Right lobe of liver (tissue), 6 donors: ENCODE measurements around the gene ANGPTL3. TPM values are rescaled to one million over a fixed set of nuclear protein-coding genes. Genes with fewer than 3 reads are reported as not detected.

Experiments
- ATAC-seq, 4 donors: fragments of 200-7000 bp; cut with Tn5 transposase; one replicate each; pipeline ENCODE4 v1.9.1; 2020; ENCODE audit warnings: mild to moderate bottlenecking in 4 of 4, moderate library complexity in 4 of 4
- DNase-seq, 3 donors: peaks; one replicate each; pipeline ENCODE4 v3.0.0-alpha.2; 2020
- H3K27ac ChIP-seq, 3 donors: fragments of 200-600 bp; one replicate each; pipeline ENCODE4 v1.8.0; 2022
- H3K27me3 ChIP-seq, 2 donors: fragments of 200-600 bp; one replicate each; pipeline ENCODE4 v1.8.0; 2022
- H3K36me3 ChIP-seq, 4 donors: fragments of 200-600 bp; sonication (generic) in 1 of 4; one replicate each; pipeline versions ENCODE4 v1.5.1 to v1.8.0; 2017 to 2022; ENCODE audit warnings: control low read depth in 1 of 4
- H3K4me1 ChIP-seq, 4 donors: fragments of 200-600 bp; sonication (generic) in 1 of 4; one replicate each; pipeline versions ENCODE4 v1.5.1 to v1.8.0; 2017 to 2022; ENCODE audit warnings: control low read depth in 1 of 4
- H3K4me3 ChIP-seq, 3 donors: fragments of 200-600 bp; one replicate each; pipeline ENCODE4 v1.8.0; 2022
- H3K9me3 ChIP-seq, 4 donors: fragments of 200-600 bp; sonication (generic) in 1 of 4; one replicate each; pipeline versions ENCODE4 v1.5.1 to v1.8.0; 2017 to 2022; ENCODE audit warnings: control low read depth in 1 of 4
- POLR2A ChIP-seq: fragments of 450-650 bp; IDR thresholded peaks from one replicate; pipeline ENCODE4 v1.6.1; 2017; ENCODE audit warnings: antibody characterized with exemption, mild to moderate bottlenecking
- WGBS: methylation state at CpG from one replicate; pipeline ENCODE4 v1.1.6; 2018; ENCODE audit warnings: low coverage, low lambda C conversion rate; ENCODE audit not compliant: insufficient coverage; ENCODE audit errors: missing lambda C conversion rate; 5-methylcytosine and 5-hydroxymethylcytosine counted together
- intact Hi-C, 2 donors: fragments of 100-400 bp; cut with DNase I; formaldehyde crosslinking; loops; one replicate each; pipeline versions ENCODE4 v1.11.2 to v1.14.1; 2022
- total RNA-seq, 6 experiments: library from RNA; depleted of rRNA in 2 of 6; stranded (reverse); fragments of >200 nt in 2 of 6; fragmentation: NEBNext Ultra II Directional in 3 of 6; extraction: Animal tissue kit (Norgen Biotek cat#: 25700) in 3 of 6; gene quantifications; one replicate each; pipeline versions ENCODE4 v1.1.0 to v1.2.4, GENCODE V29; 2016 to 2023
- TF ChIP-seq, protein P1 (sequence below), 4 donors: fragments of 200-600 bp in 3 of 4; fragments of 450-650 bp in 1 of 4; IDR thresholded peaks; one replicate each; pipeline versions ENCODE4 v1.5.1 to v1.8.0; 2016 to 2022; ENCODE audit warnings: antibody characterized with exemption in 4 of 4, mild to moderate bottlenecking in 2 of 4
- donor health status: DM: no; HTN: yes; CAD: no.
- donor health status: DM: no; HTN: no; CAD: no.
- donor health status: DM: no; HTN: no; CAD: no.
- donor health status: DM: no; HTN: yes; CAD: no.
- donor health status: DM: no; HTN: yes; CAD: no.

ANGPTL3 gene
- total RNA-seq, 6 experiments from 2014 or later: 227 to 411 (median 245) TPM

DNA sequence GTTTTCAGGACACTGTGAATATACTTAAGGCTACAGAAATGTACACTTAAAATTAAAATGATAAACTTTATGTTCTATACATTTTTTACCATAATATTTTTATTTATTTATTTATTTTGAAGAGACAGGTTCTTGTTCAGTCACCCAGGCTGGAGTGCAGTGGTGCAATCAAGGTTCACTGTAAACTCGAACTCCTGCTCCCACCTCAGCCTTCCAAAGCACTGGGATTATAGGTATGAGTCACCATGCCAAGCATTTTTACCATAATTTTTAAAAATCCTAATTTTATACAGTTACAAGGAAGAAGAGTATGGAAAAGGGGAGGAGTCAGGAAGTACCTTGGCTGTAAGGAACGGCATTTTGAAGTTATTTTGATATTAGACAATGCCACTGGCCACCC, 23.6 kb upstream of the ANGPTL3 start:
- no peaks in the 10 kb centered on the region for H3K4me1 ChIP-seq
- no peak overlapping the region for H3K4me3 ChIP-seq
- H3K27me3 ChIP-seq: no peaks in the 10 kb centered on the region
- no peak for TF ChIP-seq POLR2A
- TF ChIP-seq, protein P1, sequence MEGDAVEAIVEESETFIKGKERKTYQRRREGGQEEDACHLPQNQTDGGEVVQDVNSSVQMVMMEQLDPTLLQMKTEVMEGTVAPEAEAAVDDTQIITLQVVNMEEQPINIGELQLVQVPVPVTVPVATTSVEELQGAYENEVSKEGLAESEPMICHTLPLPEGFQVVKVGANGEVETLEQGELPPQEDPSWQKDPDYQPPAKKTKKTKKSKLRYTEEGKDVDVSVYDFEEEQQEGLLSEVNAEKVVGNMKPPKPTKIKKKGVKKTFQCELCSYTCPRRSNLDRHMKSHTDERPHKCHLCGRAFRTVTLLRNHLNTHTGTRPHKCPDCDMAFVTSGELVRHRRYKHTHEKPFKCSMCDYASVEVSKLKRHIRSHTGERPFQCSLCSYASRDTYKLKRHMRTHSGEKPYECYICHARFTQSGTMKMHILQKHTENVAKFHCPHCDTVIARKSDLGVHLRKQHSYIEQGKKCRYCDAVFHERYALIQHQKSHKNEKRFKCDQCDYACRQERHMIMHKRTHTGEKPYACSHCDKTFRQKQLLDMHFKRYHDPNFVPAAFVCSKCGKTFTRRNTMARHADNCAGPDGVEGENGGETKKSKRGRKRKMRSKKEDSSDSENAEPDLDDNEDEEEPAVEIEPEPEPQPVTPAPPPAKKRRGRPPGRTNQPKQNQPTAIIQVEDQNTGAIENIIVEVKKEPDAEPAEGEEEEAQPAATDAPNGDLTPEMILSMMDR (IDR thresholded peaks at IDR 0.05): no peak
- ATAC-seq: no peak
- H3K27ac ChIP-seq: no peak overlapping the region
- H3K9me3 ChIP-seq: no peaks in the 10 kb centered on the region
- intact Hi-C loops: no loop called here
- no peaks in the 10 kb centered on the region for H3K36me3 ChIP-seq
- 68% methylated on average over 2 of the region's 2 CpGs for WGBS
- DNase-seq: no peak

DNA sequence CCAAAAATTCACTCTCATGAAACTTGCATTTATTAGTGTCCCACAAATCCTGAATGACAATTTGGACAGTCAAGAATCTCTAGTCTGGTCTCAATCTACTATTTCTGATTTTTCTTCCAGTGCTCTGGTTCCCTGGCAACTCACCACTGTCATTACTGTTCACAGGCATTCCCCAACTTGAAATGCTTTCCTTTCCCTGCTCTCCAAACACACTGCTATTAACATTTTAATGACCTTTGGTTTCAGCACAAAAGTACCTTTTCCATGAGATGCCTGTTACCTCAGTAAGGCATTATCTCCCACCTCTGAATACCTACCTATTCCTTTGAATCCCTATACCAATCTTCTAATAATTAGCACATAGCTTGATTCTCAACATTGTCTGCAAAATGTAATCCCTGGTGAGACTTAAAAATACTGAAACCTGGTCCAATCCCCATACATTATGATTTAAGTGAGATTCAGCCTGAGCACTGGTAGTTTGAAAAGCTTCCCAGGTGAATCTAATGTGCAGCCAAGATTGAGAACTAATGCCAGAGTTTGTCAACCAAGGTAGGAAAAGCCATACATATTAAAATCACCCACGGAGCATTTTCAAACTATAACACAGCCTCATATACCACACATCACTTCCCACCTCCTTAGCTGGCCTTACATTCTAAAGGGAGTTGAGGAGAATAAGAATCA, 11.7 kb upstream of the ANGPTL3 start:
- ATAC-seq (peak; percentile 89 to 96 (median 92)), DNase-seq (no peak)
- Histone ChIP-seq H3K36me3 (no peaks in the 10 kb centered on the region), H3K4me1 (peaks cover 0 to 21% (median 6%) of the 10 kb centered on the region in 4 donors), H3K27ac (peak overlapping the region in 2 of 3 donors; percentile 5 to 42), H3K27me3 (no peaks in the 10 kb centered on the region), H3K9me3 (no peaks in the 10 kb centered on the region), H3K4me3 (no peak overlapping the region)
- TF ChIP-seq, protein P1 (IDR thresholded peaks at IDR 0.05): no peak
- TF ChIP-seq POLR2A: no peak
- WGBS: 25% methylated on average over 1 of the region's 1 CpG
- intact Hi-C loops: no loop called here

DNA sequence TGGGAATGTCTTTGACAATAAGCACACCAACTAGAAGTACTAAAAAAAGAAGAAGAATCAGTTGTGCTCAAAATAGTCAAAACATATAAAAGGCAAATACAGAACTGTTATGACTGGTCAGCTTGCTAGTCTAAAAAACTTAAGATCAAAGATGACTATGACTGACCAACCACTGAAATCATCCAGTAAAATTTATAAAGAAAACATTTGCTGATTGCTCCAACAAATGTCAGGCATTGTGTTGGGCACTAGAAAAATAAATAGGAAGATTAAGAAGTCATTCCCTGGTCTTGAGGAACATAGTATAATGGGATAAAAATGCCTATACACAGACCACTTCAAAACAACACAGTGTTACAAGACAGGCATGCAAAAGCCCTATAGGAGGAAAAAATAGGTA, 9.3 kb upstream of the ANGPTL3 start:
- ATAC-seq (no peak), DNase-seq (no peak)
- intact Hi-C loops: no loop called here
- Histone ChIP-seq H3K4me3 (no peak overlapping the region), H3K27me3 (no peaks in the 10 kb centered on the region), H3K4me1 (peaks cover 0 to 21% (median 6%) of the 10 kb centered on the region in 4 donors), H3K27ac (no peak overlapping the region), H3K36me3 (no peaks in the 10 kb centered on the region), H3K9me3 (no peaks in the 10 kb centered on the region)
- TF ChIP-seq, protein P1 (IDR thresholded peaks at IDR 0.05): no peak
- TF ChIP-seq POLR2A: no peak

DNA sequence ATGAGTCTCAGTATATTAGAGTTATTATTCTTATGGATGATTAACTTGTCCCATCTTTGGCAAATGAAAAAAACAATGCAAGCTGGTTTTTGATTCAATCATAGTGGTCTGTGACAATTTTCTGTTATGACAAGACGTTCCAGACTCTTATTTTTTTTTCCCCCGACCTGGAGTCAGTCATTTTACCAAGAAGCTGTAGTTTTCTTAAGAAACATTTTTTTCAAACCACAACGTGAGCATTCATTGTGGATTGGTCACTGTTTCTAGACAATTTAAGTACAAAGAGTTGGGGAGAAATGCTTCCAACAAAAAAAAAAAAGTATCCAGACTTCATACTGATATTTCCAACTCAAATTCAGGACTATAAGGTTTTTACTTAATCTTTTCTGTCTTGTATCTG, 8.0 kb upstream of the ANGPTL3 start:
- no peak overlapping the region for H3K4me3 ChIP-seq
- intact Hi-C loops: no loop called here
- no peak overlapping the region for H3K27ac ChIP-seq
- DNase-seq: no peak
- H3K27me3 ChIP-seq: no peaks in the 10 kb centered on the region
- H3K36me3 ChIP-seq: no peaks in the 10 kb centered on the region
- no peaks in the 10 kb centered on the region for H3K9me3 ChIP-seq
- H3K4me1 ChIP-seq: peaks cover 0 to 23% (median 9%) of the 10 kb centered on the region in 4 donors
- TF ChIP-seq, protein P1 (IDR thresholded peaks at IDR 0.05): no peak
- 89% methylated on average over 3 of the region's 3 CpGs for WGBS
- no peak for ATAC-seq
